GM19023 (cell line): Measurements from ENCODE around the gene SRSF5.
"Not testable (repeated sequence)": the region's sequence is repeated elsewhere in the genome, so short reads cannot be mapped to it uniquely, and the experiment has no call there.

Experiments
- ATAC-seq: cut with Tn5 transposase; IDR thresholded peaks from one replicate; pipeline ENCODE4 v1.9.1; 2021; ENCODE audit warnings: mild to moderate bottlenecking, moderate library complexity; ENCODE audit not compliant: unreplicated experiment

Gene SRSF5

DNA sequence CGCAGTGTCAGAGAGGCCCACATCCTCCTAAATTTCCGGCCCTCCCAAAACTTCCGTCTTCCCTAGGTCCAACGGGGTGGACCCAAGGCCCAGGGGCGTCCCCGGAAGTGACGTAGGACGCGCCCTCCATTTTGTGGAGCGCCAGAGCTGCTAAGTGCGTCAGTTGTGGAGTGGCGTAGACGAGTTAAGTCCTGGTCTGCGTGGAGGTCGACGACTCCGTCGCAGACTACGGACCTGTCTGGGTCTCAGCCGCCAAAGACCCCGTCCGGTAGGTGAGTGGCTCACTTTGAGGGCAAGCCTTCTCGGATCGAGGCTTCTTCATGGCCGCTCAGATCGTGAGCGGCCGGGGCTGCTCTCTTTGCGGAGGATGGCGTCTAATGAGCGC, at the start of gene SRSF5:
Gene SRSF5 (plus strand): TSS at position 159 of the 385 bp plus-strand sequence. CDS start 1,015 bp downstream, outside the sequence.
- ATAC-seq = peak; percentile 81

DNA sequence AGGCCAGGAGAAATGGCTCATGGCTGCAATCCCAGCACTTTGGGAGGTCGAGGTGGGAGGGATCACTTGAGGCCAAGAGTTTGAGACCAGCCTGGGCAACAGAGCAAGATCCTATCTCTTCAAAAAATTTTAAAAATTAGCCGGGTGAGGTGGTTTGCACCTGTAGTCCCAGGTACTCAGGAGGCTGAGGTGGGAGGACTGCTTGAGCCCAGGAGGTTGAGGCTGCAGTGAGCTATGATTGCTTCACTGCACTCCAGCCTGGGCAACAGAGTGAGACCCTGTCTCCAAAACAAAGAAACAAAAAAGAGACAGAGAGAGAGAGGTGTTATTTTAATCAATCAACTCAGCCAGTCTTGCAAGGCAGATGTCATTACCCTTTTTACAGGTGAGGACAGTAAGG, 48.3 kb upstream of the SRSF5 start:
- not testable (repeated sequence) for ATAC-seq

DNA sequence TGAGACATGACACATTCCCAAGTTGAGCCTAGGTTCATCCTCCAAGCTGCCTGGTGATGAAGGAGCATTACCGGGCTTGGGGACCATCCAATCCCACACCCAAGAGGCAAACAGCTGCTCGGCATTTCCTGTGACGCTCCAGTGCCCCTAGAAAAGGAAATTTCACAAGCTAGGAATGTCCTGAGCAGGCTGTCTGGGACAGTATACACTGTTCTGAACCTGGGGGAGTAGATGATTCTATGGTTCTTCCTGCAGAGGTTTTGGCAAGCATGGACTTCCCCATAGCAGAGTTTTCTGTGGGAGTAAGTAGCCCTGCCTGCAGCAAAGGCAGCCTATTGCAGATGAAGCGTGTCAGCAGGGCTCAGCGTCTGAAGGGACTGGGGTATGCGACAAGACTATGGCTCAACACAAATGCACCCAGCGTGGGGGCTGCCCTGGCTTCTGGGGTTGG, 47.4 kb upstream of the SRSF5 start:
- no peak for ATAC-seq

DNA sequence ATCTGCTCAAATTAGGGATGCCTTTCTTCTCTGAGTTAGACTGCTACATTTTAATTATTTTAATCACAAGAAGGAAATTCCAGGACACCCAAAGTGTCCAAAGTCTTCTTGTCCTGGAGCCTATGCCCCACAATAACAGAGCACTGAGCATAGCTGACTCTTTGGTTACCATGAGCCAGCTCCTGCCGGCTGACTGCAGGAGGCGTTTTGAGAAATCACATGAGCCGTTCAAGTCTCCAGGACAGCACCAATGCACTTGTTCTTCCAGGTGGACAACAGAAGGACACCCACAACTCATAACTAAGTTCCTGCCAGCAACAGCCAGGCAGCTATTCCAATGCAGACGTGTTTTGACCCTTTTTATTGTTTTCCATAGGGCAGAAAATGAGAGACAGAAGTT, 46.0 kb upstream of the SRSF5 start:
- ATAC-seq = no peak

DNA sequence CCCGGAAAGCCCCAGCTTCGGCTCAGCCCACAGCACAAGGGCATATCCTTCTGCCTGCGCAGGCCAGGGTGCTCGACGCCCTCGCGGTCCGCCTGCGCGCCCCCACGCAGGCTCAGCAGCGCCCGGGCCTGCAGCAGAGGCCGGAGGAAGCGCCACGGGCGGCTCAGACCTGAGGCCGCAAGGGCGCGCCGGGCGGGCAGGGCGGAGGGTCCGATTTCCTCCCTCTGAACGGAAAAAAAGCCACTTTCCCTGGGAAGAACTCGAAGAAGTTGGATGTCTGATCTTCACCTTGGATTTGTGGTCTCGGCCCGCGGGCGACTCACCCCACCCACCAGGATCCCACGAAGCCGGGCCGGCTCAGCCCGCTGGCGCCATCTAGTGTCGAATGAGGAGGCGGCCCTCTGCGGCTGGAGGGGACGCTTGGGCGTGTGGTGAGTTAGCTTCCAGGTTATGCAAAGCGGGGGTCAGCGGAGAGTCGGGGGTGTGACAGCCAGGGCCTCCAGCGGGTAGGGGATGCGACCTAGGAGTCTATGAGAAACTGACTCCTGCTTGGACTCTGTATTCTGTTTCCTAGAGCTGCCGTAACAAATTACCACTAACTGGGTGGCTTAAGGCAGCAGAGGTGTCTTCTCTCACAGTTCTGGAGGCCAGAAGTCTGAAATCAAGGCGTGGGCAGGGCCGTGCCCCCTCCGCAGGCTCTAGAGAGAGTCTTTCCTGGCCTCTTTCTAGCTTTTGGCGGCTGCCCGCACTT, 40.0 kb upstream of the SRSF5 start:
- ATAC-seq = peak; percentile 91

DNA sequence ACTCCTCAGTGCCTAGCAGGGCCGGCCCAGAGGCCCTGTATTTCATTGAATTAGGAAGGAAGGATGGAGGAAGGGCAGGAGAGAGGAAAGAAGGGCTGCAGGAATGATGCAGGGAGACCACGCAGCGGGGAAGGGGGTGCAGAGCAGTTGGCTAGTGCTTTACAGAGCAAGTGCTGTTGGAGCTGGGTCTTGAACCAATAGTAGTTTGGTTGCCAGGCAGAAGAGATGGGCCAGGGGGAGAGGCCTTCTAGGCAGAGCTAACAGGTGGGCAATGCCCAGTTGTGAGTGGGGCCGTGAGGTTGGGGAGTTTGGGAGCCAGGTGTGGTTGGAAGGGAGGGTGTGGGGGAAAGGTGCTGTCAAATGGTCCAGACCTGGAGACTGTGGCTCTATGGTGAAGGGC, 39.1 kb upstream of the SRSF5 start:
- ATAC-seq = no peak

DNA sequence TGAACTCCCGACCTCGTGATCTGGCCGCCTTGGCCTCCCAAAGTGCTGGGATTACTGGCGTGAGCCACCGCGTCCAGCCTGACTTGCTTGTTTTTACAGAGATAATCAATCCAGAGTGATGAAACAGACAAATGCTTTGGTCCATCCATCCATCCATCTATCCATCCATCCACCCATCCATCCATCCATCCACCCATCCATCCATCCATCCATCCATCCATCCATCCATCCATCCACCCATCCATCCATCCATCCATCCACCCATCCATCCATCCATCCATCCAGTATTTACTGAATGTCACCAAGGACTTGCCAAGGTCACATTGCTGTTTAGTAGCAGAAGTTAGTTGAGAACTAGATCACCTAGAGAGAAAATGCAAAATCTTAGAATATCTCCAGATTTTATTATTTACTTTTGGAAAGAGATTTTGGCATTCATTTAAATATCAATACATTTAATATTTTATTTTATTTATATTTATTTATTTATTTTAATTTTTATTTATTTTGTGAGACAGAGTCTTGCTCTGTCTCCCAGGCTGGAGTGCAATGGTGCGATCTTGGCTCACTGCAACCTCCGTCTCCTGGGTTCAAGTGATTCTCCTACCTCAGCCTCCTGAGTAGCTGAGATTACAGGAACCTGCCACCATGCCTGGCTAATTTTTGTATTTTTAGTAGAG, 34.9 kb upstream of the SRSF5 start:
- not testable (repeated sequence) for ATAC-seq

DNA sequence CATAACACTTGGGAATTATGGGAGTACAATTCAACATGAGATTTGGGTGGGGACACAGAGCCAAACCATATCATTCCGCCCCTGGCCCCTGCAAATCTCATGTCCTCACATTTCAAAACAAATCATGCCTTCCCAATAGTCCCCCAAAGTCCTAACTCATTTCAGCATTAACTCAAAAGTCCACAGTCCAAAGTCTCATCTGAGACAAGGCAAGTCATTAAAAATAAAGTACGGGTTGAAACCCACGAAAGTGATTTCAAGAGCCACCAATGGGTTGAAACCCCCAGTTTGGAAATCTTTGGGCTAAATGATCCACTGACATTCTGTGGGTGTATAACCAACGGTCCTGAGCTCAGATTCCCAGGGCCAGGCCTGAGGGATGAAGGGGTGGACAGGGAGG, 30.5 kb upstream of the SRSF5 start:
- not testable (repeated sequence) for ATAC-seq

DNA sequence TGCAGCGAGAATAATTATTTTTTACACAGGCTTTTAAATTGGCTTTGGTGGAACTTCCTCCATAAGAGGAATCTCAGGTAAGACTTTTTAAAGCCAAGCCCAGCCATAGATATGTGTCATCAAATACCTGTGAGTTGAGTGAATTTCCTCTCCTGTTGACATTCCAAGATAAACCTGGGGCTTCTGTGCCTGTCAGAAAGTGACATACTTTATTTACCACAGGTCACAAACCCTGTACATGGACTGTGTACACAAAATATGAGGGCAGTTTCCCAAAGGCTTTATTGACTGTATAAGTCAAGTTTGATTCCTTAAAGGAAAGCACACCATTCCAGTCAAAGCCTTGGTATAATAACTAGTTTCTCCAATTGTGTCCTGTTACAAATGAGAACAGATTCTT, 25.9 kb upstream of the SRSF5 start:
- no peak for ATAC-seq

DNA sequence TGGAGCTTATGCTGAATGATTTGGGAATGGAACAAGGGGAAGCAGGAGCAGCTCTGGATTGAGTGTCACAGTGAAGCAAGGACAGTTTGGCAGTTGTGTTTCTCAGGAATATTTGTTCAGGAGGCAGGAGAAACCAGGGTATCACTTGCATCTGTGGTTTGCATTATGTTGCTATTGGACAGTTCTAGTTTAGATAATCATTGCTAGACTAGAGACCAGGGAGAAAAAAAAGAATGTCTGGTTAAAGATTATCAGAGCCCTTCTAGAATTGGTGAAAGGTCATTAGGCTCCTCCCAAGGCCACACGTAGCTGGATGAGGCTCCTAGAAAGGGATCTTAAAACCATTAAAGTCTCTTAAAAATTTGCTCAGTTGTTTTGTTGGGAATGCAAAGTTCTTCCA, 17.0 kb upstream of the SRSF5 start:
- no peak for ATAC-seq

DNA sequence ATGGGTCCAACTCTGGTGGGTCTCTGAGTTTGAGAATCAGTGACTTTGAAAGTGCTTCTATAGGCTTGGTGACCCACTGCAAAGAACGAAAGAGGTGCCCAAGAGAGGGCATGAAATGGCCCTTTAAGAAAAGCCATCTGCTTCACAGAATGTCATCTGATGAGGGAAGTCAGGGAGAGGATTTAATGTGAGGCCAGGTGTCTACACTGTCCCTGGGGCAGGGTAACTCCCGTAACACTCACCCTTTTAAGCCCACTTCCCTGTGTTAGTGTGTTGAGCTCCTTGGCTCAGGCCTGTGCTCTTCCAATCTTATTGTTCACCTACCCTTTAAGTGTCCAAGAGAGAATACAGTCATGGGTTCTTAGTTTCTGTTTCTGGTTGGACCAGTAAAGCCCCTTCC, 16.4 kb upstream of the SRSF5 start:
- ATAC-seq = no peak

DNA sequence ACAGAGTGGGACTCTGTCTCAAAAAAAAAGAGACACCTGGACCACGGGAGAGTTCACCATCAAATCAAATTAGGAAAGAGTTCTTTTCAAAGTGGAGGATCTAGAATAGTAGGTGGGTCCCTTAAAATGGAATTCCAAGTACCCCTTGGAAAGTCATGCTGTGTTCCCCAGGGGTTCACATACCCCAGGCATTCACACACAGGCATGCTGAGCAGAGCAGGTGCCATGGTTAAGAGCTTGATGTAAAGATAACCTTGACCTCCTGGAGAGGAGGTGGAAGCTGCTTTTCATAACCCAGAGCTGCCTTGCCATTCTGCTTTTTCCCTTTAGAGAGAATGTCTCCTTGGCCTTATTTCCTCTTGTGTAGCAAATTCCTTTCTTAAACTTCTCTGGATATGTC, 14.2 kb upstream of the SRSF5 start:
- no peak for ATAC-seq

DNA sequence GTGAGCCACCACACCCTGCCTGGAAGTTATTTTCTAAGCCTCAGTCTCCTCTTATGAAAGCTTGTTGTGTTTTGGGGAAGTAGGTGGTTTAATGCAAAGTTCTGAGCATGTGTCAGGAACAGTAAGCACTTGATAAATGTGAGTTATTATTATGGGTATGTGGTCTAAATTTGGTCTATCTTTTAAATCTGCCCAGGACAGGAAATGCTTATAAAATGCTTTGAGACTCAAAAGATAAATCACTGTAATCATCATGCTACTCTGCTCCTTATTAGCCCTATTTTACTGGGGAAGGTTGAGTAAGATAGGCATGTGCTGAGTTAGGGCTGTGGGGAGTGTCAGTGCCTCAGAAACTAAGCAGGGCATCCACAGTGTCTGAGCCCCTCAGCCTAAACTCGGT, 13.1 kb upstream of the SRSF5 start:
- ATAC-seq = no peak

DNA sequence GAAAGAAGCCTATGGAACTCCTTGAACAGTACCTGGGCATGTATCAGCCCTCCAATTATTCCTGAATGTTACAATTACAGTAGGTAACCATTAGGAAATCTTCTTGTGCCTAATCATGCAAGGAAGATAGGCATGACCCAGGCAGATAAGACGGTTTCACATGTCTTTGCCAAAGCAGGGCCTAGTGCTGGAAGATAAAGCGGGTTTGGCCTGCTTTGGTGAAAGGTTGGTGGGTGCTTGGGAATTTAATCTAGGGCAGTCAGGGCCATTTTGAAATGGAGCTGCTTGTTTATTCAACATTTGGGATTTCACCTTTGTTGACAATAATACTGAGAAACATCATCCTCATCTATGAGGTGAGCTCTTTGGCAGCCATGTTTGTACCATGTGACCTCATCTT, 12.5 kb upstream of the SRSF5 start:
- ATAC-seq = no peak

DNA sequence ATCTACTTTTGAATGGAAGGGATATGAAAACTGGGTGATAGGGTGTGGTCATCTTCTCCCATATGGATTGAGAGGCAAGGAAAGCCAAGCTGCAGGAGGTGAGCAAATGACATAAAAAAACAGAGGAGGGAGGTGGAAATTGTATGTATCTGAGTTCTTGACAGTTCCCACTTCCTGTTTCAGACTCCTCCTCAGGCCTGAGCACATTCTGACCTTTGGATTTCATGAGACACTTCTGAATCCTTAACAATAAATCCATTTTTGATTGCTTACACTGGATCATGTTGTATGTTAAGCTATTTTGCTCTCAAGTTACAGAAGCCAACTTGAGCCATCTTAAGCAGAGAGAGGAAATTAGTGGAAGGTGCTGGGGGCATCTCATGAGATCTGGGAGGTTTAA, 11.6 kb upstream of the SRSF5 start:
- no peak for ATAC-seq

DNA sequence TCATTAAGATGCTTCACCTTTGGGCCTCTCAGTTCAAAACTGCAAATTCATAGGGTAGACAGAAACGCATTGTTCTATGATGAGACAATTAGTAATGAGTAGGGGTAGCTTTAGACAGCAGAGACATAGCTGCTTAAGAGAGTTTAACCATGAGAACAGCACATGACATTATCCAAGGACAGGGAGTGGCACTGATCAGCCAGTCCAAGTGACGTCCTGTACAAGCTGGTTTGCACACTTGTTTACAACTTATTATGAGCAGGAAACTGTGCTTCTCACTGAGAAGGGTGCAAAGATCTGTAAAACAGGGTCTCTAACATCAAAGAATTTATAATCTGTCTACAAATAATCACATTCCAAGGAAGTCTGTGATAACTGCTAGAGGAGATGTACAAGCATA, 11.2 kb upstream of the SRSF5 start:
- no peak for ATAC-seq

DNA sequence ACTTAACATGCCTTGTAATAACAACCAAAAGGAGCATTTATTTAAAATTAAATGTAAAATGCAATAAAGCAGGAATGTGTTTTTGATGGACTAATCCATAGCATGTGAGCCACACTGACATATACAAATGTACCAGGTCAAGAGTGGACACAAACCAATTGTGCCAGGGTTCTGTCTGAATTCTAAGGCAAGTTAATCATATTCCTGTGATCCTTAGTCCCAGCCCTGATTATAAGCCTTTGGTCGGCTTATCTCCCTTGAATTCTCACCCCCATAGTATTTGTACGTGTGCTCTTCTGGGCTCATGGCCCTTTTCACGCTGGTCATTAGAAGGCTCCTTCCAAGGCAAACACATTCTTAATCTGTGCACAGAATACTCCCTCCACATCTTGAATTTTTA, 10.6 kb upstream of the SRSF5 start:
- ATAC-seq = no peak

DNA sequence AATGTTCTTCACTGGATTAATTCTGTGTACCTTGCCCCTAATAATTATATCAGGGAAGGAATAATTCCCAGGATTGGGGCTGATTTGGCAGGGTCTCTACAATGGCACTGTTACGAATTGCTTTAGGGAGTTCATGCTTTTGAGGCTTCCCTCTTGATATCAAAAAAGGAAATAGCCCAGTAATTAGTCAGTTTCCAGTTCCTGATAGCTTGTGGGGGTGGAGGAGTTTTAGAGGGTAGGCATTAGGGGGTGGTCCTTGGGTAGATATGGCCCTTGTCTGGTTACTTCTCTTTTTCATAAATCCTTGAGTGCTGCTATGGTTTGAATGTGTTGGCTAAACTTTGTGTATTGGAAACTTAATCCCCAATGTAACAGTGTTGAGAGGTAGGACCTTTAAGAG, 6.1 kb upstream of the SRSF5 start:
- ATAC-seq = no peak

DNA sequence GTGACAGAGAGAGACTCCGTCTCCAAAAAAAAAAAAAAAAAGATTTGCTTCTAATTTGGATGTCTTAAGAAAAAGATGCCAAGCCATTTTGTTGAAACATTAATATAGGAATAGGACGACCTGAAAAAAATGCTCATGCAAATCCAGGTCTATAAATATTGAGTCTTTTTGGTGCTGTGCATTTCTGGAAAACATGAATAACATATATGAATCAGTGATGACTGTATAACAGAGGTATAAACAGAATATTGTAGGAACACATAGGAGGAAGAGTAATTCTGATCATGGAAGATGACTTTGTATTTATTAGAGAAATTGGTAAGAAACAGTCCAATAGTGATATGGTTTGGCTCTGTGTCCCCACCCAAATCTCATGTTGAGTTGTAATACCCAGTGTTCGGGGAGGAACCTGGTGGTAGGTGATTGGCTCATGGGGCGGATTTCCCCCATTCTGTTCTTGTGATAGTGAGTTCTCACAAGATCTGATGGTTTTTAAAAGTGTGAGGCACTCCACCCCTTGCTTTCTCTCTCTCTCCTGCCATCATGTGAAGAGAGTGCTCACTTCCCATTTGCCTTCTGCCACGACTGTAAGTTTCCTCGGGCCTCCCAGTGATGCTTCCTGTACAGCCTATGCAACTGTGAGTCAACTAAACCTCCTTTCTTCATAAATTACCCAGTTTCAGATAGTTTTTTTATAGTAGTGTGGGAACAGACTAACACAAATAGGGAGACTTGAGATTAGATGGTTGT, 3.0 kb upstream of the SRSF5 start:
- ATAC-seq = no peak

DNA sequence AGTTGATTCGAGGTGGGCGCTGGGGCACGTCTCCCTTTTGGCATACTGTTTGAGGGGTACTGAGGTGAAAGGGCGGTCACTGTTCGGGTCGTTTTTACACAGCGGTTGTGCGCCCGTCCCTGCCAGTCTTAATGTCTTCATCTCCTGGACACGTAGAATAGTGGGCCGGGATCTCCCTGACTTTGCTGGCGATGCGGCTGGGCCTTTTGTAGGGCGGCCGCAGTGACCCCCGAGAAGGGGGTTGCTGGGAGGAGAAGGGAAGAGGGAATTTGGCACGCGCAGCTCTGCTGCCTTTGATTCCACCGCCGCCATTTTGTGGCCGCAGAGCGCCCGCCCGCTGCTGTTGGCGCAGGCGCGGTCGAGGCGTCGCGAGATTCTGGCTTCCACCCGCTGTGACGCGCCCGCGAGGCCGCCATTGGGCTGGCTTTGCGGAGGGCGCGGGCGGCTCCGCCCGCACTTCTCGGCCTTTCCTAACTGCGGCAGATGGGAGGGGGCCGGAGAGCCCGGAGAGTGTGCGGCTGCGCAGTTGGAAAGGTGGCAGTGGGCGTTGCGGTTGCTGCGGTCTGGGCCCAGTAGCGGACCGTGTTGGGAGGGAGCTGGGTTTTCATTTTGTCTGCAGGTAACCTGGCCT, 542 bp downstream of the SRSF5 start:
- peak; percentile 72 for ATAC-seq

DNA sequence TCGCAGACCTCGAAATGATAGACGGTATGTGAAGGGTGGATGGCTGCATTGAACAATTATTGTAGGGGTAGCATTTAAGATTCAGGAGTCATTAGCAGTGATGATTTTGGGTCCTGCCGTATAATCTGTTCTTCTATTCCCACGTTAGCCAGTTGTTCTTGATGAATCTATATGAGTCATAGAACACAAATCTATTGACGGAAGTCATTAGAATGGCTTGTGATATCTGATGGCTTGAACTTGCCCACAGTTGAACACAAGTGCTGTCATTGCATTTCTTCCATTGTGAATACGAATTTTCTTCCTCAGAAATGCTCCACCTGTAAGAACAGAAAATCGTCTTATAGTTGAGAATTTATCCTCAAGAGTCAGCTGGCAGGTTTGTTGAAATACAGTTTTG, 1.9 kb downstream of the SRSF5 start:
- ATAC-seq = no peak
